Activated CD8-positive, alpha-beta memory T cell treated with anti-CD3 and anti-CD28 coated beads for 36 hours (primary cell): ENCODE data around the gene PCCA. TPM values are rescaled to one million over a fixed set of nuclear protein-coding genes. Genes with fewer than 3 reads are reported as not detected.
"Not testable (repeated sequence)": the region's sequence is repeated elsewhere in the genome, so short reads cannot be mapped to it uniquely, and the experiment has no call there.

Experiments
- CTCF ChIA-PET: fragments of 350-600 bp; sonication (Branson Sonifier 250); formaldehyde crosslinking; loops from one replicate; lab custom pipeline; 2021; ENCODE audit warnings: antibody characterized with exemption; lab: Charles Lee
- POLR2A ChIA-PET: fragments of 350-600 bp; sonication (Branson Sonifier 250); formaldehyde crosslinking; loops from one replicate; lab custom pipeline; 2021; ENCODE audit warnings: antibody characterized with exemption; lab: Charles Lee
- total RNA-seq, 2 experiments: library from RNA; stranded (reverse); gene quantifications; one replicate each; pipeline ENCODE4 v1.2.3, GENCODE V29; 2021

PCCA gene
- total RNA-seq, 2 experiments from 2014 or later, result 7.7 to 9.3 TPM

- CTCF ChIA-PET, result no interaction called here
- POLR2A ChIA-PET, result no interaction called here
Measured at GRCh38 chr13:100213576-100213975, 124.7 kb downstream of the PCCA start.

DNA sequence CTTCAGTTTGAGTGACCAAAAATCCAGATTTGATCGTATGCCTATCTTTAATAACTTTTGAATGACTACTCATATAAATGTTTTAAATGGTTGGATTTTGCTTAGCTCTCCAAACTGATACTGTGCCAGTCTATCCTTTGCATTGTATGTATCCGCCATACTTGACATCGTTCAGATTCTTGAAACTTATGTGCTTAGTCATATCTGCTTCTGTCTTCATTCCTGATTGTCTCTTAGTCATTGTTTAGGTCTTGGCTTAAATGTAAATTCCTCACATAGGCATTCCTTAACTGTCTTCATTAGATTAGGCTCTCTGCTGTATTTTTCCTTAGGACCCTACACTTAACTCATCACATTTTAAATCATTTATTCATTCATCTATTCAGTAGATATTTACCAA lies 126.0 kb downstream of the PCCA start:
- ChIA-PET POLR2A (interaction anchor here (0.7 kb wide), 1 partner anchor 194 kb away, joined by 3 read pairs; no protein-coding TSS in a partner anchor), CTCF (no interaction called here)

- CTCF ChIA-PET, result no interaction called here
Measured at GRCh38 chr13:100221166-100221565, 132.3 kb downstream of the PCCA start.

GRCh38 chr13:100223966-100224530 lies 135.2 kb downstream of the PCCA start:
- CTCF ChIA-PET, POLR2A ChIA-PET: not testable (repeated sequence)

More at GRCh38 chr13:100221166-100221565, 132.3 kb downstream of the PCCA start:
- POLR2A ChIA-PET, result no interaction called here

- ChIA-PET POLR2A (no interaction called here), CTCF (no interaction called here)
Measured at GRCh38 chr13:100229603-100230002, 140.7 kb downstream of the PCCA start.

- POLR2A ChIA-PET, result no interaction called here
- CTCF ChIA-PET, result interaction anchor here (1.3 kb wide), 1 partner anchor 315 kb away, joined by 5 read pairs; no protein-coding TSS in a partner anchor
Measured at GRCh38 chr13:100230769-100231149, 141.9 kb downstream of the PCCA start.

DNA sequence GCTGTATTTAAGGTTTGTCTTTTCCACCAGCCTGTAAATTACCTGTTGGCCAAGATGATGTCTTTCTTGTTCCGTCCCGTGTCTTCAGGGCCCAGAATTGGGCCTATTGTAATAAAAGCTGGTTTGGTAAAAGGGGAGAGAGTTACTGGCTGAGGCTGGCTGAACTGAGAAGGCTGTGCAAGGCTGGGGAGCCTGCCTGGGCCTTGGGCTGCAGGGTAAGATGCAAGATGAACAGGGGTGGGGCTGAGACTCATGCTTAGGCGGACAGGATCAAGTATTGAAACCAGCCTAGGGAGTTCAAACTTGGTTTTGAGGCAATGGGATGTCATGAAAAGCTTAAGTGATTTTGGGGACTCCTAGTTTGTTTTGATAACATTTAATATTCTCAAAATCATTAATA lies 142.3 kb downstream of the PCCA start:
- ChIA-PET CTCF (interaction anchor here (1.0 to 1.3 kb wide), 2 partner anchors 315 to 331 kb away, joined by 5 read pairs; no protein-coding TSS in a partner anchor), POLR2A (no interaction called here)

DNA sequence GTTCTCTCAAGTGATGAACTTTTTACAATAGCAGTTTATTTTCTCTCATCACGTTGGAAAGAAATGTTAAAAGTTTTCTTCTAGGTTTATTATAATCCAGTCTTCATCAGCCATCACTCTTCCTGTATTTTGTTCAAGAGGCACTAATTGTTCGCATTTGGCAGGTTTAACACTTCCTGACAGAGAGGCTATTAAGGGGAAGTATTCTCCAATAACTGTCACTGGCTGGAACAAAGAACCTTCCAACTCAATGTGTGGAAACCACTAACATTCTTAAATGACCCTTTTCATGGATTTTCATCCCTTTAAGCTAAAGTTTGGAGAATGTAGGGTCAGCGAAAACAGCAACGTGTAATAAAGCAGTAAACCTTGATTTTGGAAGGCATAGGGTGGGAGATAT lies 145.1 kb downstream of the PCCA start:
- ChIA-PET POLR2A (no interaction called here), CTCF (interaction anchor here (0.6 to 1.3 kb wide), 3 partner anchors 196 to 578 kb away, joined by 3 to 4 read pairs (median 3); no protein-coding TSS in a partner anchor)

DNA sequence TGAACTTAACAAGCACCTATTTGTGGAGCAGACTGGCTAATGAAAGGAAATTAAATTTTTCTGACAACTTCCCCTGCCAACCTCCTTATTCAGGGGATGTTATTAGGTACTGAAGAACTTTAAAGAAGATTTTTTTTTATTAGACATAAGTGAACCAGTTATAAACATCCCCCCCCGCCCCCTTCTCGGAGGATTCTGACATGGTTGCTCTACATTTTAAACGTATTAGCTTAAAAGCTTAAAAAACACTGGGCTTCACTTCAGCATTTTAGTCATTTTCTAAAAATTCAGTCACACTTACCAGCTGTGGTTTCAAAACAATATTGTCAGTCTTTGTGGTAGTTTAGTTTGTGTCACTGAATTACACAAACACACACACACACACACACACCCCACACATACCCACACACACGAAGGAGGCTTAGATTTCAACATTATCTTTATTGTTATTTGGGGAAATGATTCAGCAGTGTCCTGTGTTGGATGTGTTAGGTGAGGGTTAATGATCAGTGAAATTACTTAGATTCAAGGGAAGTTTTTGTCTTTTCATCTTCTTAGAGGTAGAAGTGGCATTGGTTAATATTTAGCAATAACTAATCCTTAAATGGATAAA lies 145.7 kb downstream of the PCCA start:
- POLR2A ChIA-PET, result interaction anchor here (0.6 kb wide), 1 partner anchor 321 kb away, joined by 4 read pairs; no protein-coding TSS in a partner anchor

GRCh38 chr13:100235311-100235901 lies 146.5 kb downstream of the PCCA start:
- ChIA-PET CTCF (interaction anchor here (0.7 to 1.3 kb wide), 10 partner anchors 11 to 579 kb away, joined by 3 to 5 read pairs (median 4); no protein-coding TSS in a partner anchor), POLR2A (interaction anchor here (0.6 kb wide), 1 partner anchor 321 kb away, joined by 4 read pairs; no protein-coding TSS in a partner anchor)

More for the DNA sequence above, 145.7 kb downstream of the PCCA start:
- CTCF ChIA-PET, result interaction anchor here (0.6 to 1.3 kb wide), 5 partner anchors 103 to 579 kb away, joined by 3 to 5 read pairs (median 4); no protein-coding TSS in a partner anchor

- POLR2A ChIA-PET, result no interaction called here
- CTCF ChIA-PET, result no interaction called here
Measured at GRCh38 chr13:100240109-100240779, 151.4 kb downstream of the PCCA start.

- POLR2A ChIA-PET, result no interaction called here
- CTCF ChIA-PET, result no interaction called here
Measured at GRCh38 chr13:100244431-100244830, 155.5 kb downstream of the PCCA start.

GRCh38 chr13:100245104-100245503 lies 156.2 kb downstream of the PCCA start:
- ChIA-PET POLR2A (no interaction called here), CTCF (no interaction called here)

DNA sequence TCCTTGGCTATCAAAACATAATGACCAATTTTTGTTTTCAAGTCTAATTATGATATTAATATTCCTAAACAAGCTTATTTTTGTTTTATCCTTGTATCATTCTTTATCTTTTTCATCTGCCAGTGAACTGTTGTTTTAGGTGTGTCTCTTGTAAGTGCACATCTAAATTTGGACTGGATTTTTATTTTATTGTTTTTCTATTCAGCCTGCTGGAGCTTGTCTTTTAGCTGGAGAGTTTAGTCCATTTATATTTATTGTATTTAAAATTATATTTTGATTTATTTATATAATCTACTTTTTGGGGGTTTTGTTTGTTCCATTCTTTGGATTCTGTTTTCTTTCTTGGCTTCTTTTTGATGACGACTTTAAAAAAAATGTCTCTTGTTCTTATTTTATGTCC lies 159.0 kb downstream of the PCCA start:
- ChIA-PET CTCF (no interaction called here), POLR2A (no interaction called here)

DNA sequence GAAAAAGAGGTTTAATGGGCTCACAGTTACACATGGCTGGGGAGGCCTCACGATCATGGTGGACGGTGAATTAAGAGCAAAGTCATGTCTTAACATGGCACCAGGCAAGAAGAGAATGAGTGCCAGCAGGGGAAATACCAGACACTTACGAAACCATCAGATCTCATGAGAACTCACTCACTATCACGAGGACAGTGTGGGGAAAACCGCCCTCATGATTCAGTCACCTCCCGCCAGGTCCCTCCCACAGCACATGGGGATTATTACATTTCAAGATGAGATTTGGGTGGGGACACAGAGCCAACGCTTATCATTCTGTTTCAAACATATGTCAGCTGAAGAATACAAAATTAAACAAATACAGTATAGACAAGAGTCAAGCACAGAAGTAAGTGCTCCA lies 165.1 kb downstream of the PCCA start:
- ChIA-PET CTCF (no interaction called here), POLR2A (no interaction called here)

DNA sequence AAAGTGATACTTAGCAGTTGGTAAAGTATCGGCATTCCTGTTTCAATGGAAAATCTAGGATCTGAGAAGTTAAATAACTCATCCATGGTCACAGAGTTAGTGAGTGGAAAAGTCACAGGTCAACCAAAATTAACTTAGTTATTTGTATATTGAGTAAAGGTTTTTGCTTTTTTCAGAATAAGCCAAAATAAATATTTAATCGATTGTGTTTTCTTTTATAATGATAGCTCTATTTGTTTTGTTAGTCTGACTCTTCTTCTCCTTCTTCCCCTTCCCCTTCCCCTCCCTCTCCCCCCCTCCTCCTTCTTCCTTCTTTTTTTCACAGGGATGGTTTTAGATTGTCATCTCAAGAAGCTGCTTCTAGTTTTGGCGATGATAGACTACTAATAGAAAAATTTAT lies 173.5 kb downstream of the PCCA start:
- CTCF ChIA-PET, result no interaction called here

GRCh38 chr13:100266026-100266425 lies 177.1 kb downstream of the PCCA start:
- POLR2A ChIA-PET, result no interaction called here
- CTCF ChIA-PET, result no interaction called here

More for the DNA sequence above, 173.5 kb downstream of the PCCA start:
- POLR2A ChIA-PET, result no interaction called here

DNA sequence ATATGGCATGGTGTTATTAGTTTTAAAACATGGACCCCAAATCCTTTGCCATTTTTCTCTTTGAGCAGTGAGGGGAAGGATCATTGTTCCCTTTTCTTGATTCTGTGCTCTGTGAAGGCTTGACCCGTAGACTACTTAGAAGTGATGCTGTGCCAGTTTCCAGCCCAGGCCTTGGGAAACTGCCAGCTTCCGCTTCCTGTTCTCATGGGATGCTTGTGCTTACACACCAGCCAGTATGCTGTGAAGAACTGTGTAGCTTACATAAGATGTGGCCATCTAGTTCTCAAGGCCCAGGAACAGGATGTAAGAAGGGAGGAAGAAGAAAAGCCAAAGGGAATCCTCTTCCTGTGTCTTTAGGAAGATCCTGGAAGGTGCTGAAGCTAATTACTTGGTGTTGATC lies 180.9 kb downstream of the PCCA start:
- CTCF ChIA-PET, result no interaction called here
- POLR2A ChIA-PET, result no interaction called here

DNA sequence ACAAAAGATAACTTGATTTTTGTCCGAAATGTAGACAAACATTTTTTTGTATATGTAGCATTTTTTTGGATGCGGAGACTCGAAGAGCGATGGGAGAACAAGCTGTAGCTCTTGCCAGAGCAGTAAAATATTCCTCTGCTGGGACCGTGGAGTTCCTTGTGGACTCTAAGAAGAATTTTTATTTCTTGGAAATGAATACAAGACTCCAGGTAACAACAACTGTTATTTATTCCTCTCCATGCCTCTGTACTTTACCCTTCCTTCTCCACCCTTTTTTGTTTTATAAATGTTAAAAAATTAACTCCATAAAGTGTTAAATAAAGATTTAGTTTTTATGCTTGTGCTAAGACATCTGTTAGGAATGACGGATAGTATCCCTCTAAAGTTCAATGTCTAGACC lies 184.2 kb downstream of the PCCA start:
- CTCF ChIA-PET, result no interaction called here
- POLR2A ChIA-PET, result no interaction called here

DNA sequence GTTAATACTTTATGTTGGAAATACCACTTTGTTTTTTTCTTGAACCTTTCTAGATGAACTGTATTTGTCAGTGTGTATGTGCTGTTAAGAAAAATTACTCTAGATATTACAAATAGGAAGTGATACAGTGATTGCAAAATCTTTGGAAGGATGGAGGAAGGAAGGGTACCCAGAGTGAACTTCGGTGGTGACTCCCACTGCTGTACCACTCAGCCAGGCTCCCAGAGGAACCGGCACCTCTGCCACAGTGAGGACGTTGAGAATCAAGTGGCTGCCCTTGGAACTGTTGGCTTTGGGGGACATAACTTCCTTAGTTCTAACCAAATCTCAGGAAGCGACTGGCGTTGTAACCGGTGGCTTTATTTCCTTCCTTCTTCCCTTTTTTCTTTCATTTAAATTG lies 184.7 kb downstream of the PCCA start:
- ChIA-PET CTCF (no interaction called here), POLR2A (no interaction called here)
